Left ventricle myocardium inferior (tissue), 1 donor: ENCODE data around the gene SH3PXD2A. TPM values are rescaled to one million over a fixed set of nuclear protein-coding genes. Genes with fewer than 3 reads are reported as not detected.
A peak's percentile ranks its signal among the peaks of the same experiment; 100 is the strongest.

ENCODE experiments used
- DNase-seq: peaks from one replicate; pipeline ENCODE4 v3.0.0-alpha.2; 2020
- H3K27ac ChIP-seq: fragments of 200-600 bp; replicated peaks from 2 replicates; pipeline ENCODE4 v1.8.0; 2021
- H3K27me3 ChIP-seq: fragments of 200-600 bp; 2 replicates; pipeline ENCODE4 v1.8.0; 2021; ENCODE audit warnings: low read depth
- H3K36me3 ChIP-seq: fragments of 200-600 bp; 2 replicates; pipeline ENCODE4 v1.8.0; 2021
- H3K4me1 ChIP-seq: fragments of 200-600 bp; 2 replicates; pipeline ENCODE4 v1.8.0; 2021
- H3K4me3 ChIP-seq: fragments of 200-600 bp; 2 replicates; pipeline ENCODE4 v1.8.0; 2021; ENCODE audit warnings: mild to moderate bottlenecking, moderate library complexity
- H3K9me3 ChIP-seq: fragments of 200-600 bp; replicated peaks from 2 replicates; pipeline ENCODE4 v1.8.0; 2021
- CTCF ChIP-seq: fragments of 200-600 bp; IDR thresholded peaks from 2 replicates; pipeline ENCODE4 v1.8.0; 2021; ENCODE audit warnings: antibody characterized with exemption, mild to moderate bottlenecking, borderline replicate concordance
- intact Hi-C: fragments of 100-400 bp; cut with micrococcal nuclease; formaldehyde crosslinking; loops from one replicate; pipeline ENCODE4 v1.11.0; 2022
- total RNA-seq: library from RNA; stranded (reverse); fragmentation: NEBNext Ultra II Directional; extraction: Animal tissue kit (Norgen Biotek cat#: 25700); gene quantifications from one replicate; pipeline ENCODE4 v1.2.1, GENCODE V29; 2021
- donor health status: DM: no; HTN: yes; CAD: no; lungs with severe emphysema.

Gene SH3PXD2A
- total RNA-seq, 1 donor from 2014 or later = 34.4 TPM

- H3K36me3 ChIP-seq = peaks cover 54% of the 10 kb centered on the region
- H3K4me1 ChIP-seq = peaks cover 81% of the 10 kb centered on the region
- H3K9me3 ChIP-seq = no peaks in the 10 kb centered on the region
- no peak for DNase-seq
- peak overlapping the region; percentile 10 for H3K4me3 ChIP-seq
- H3K27ac ChIP-seq = peak overlapping the region; percentile 90
- no peaks in the 10 kb centered on the region for H3K27me3 ChIP-seq
- TF ChIP-seq CTCF = no peak
- intact Hi-C loops = no loop called here
Measured at GRCh38 chr10:103895411-103896186, 40.2 kb upstream of the SH3PXD2A start.

- H3K27me3 ChIP-seq = no peaks in the 10 kb centered on the region
- no peak for DNase-seq
- TF ChIP-seq CTCF = no peak
- peaks cover 90% of the 10 kb centered on the region for H3K4me1 ChIP-seq
- H3K36me3 ChIP-seq = peaks cover 48% of the 10 kb centered on the region
- intact Hi-C loops = no loop called here
- no peaks in the 10 kb centered on the region for H3K9me3 ChIP-seq
- H3K27ac ChIP-seq = peak overlapping the region; percentile 90
- H3K4me3 ChIP-seq = peak overlapping the region; percentile 10
Measured at GRCh38 chr10:103894441-103894864, 39.1 kb upstream of the SH3PXD2A start.

- no peaks in the 10 kb centered on the region for H3K27me3 ChIP-seq
- peaks cover 94% of the 10 kb centered on the region for H3K4me1 ChIP-seq
- H3K27ac ChIP-seq = peak overlapping the region; percentile 90
- no peaks in the 10 kb centered on the region for H3K9me3 ChIP-seq
- H3K4me3 ChIP-seq = no peak overlapping the region
- DNase-seq = no peak
- intact Hi-C loops = no loop called here
- peaks cover 42% of the 10 kb centered on the region for H3K36me3 ChIP-seq
- no peak for TF ChIP-seq CTCF
Measured at GRCh38 chr10:103893817-103894216, 38.4 kb upstream of the SH3PXD2A start.

GRCh38 chr10:103892181-103892580, 36.8 kb upstream of the SH3PXD2A start:
- TF ChIP-seq CTCF = no peak
- Histone ChIP-seq H3K4me1 (peaks cover 92% of the 10 kb centered on the region), H3K4me3 (no peak overlapping the region), H3K27me3 (no peaks in the 10 kb centered on the region), H3K9me3 (no peaks in the 10 kb centered on the region), H3K27ac (peak overlapping the region; percentile 90), H3K36me3 (peaks cover 32% of the 10 kb centered on the region)
- intact Hi-C loops = no loop called here
- no peak for DNase-seq

GRCh38 chr10:103890688-103891087, 35.3 kb upstream of the SH3PXD2A start:
- peaks cover 30% of the 10 kb centered on the region for H3K36me3 ChIP-seq
- intact Hi-C loops = no loop called here
- DNase-seq = no peak
- no peak overlapping the region for H3K4me3 ChIP-seq
- H3K9me3 ChIP-seq = no peaks in the 10 kb centered on the region
- TF ChIP-seq CTCF = no peak
- no peaks in the 10 kb centered on the region for H3K27me3 ChIP-seq
- H3K4me1 ChIP-seq = peaks cover 77% of the 10 kb centered on the region
- H3K27ac ChIP-seq = peak overlapping the region; percentile 90
